Measurements from ENCODE around the gene IL17RA.

IL17RA gene

DNA sequence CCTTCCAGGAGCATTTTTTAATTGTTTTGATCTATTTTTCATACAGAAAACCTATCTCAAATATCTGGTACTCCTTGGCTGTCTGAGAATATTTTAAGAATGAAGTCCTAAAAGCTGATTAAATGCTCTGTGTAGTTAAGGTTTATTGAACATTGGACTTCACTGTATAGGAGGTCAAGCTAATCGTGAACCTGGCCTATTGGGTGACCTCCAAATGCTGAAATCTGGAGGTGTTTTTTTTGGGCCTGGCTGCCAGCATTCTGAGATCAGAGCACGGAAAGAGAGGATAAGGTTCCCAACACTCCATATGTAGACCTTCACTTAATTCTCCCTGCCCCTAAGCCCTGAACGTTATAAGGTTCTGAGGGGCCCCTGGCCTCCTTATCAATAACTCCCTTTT lies 8.3 kb downstream of the IL17RA start:
- Mint-ChIP-seq H3K27ac (peak overlapping the region; percentile 52), H3K36me3 (ENCODE audit: low read depth) (peaks cover 20% of the 10 kb centered on the region), H3K4me3 (no peak overlapping the region), H3K27me3 (no peaks in the 10 kb centered on the region), H3K9me3 (no peaks in the 10 kb centered on the region), H3K4me1 (ENCODE audit: low read depth) (peaks cover 83% of the 10 kb centered on the region)
- no peak for DNase-seq

GRCh38 chr22:17095538-17095937 lies 10.7 kb downstream of the IL17RA start:
- no peak overlapping the region for H3K4me3 Mint-ChIP-seq
- peaks cover 41% of the 10 kb centered on the region for H3K36me3 Mint-ChIP-seq (ENCODE audit: low read depth)
- DNase-seq, result peak; percentile 26
- no peaks in the 10 kb centered on the region for H3K27me3 Mint-ChIP-seq
- H3K27ac Mint-ChIP-seq, result no peak overlapping the region
- H3K9me3 Mint-ChIP-seq, result no peaks in the 10 kb centered on the region
- H3K4me1 Mint-ChIP-seq (ENCODE audit: low read depth), result peaks cover 89% of the 10 kb centered on the region

DNA sequence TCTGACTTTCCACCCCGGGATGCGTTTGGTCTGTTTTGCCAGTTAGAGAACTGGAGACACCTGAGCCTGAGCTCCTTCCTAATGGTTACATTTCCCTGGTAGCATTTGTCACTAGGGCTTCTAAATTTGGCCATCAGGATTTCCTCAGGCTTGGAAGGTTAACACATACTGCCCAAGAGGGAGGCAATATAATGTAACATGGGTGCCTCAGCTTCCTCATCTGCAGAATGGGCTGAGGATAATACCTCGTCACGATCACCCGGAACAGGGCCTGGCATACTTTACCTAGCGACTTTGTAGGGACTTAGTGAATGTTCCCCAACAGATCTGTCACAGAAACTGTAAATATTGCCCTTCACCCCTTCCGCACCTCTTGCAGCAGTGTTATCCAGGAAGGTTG lies 11.3 kb downstream of the IL17RA start:
- Mint-ChIP-seq H3K4me3 (no peak overlapping the region), H3K27me3 (no peaks in the 10 kb centered on the region), H3K4me1 (ENCODE audit: low read depth) (peaks cover 89% of the 10 kb centered on the region), H3K27ac (no peak overlapping the region), H3K9me3 (no peaks in the 10 kb centered on the region), H3K36me3 (ENCODE audit: low read depth) (peaks cover 46% of the 10 kb centered on the region)
- no peak for DNase-seq

DNA sequence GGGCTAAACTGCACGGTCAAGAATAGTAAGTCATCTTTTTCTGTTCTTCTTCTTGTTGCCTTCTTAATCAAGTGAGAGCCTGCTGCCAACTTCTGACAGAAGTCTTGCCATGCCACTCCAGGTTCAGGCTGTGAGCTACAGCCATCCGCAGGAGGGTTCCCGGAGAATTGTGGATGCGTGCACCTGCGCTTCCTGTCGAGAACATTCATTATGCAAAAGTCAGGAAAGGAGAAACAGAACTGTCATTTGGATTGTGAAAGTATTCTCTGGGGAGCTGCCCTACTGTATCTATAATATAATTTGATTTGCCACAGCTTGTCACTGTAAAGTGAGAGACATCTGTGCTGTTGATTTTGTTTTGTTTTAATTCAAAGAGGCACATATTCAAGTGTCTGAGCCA lies 12.3 kb downstream of the IL17RA start:
- Mint-ChIP-seq H3K36me3 (ENCODE audit: low read depth) (peaks cover 56% of the 10 kb centered on the region), H3K9me3 (no peaks in the 10 kb centered on the region), H3K4me1 (ENCODE audit: low read depth) (peaks cover 91% of the 10 kb centered on the region), H3K27me3 (no peaks in the 10 kb centered on the region), H3K4me3 (no peak overlapping the region), H3K27ac (no peak overlapping the region)
- DNase-seq, result peak; percentile 24

GRCh38 chr22:17097701-17098100 lies 12.9 kb downstream of the IL17RA start:
- no peaks in the 10 kb centered on the region for H3K9me3 Mint-ChIP-seq
- peaks cover 61% of the 10 kb centered on the region for H3K36me3 Mint-ChIP-seq (ENCODE audit: low read depth)
- no peak overlapping the region for H3K27ac Mint-ChIP-seq
- H3K4me1 Mint-ChIP-seq (ENCODE audit: low read depth), result peaks cover 89% of the 10 kb centered on the region
- no peak overlapping the region for H3K4me3 Mint-ChIP-seq
- no peaks in the 10 kb centered on the region for H3K27me3 Mint-ChIP-seq
- no peak for DNase-seq

DNA sequence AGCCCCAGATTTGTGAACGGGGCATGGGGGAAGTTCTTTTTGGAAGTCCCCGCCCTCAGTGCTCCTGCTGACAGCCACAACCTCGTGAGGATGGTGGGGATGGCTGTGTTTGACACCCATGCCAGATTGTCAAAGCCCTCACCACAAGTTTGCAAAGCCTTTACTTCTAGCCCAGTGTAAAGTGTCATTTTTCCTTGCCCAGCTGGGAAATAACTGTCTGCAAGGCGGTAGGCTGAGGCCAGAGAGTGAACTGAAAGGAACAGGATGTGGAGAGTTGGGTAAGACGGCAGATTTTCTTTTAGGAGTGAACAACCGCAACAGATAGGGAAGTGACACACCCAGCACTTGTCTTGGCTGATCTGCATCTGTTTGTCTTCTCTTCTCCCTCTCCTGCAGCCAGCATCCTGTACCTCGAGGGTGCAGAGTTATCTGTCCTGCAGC lies 13.6 kb downstream of the IL17RA start:
- Mint-ChIP-seq H3K27ac (peak overlapping the region; percentile 61), H3K4me1 (ENCODE audit: low read depth) (peaks cover 87% of the 10 kb centered on the region), H3K4me3 (no peak overlapping the region), H3K9me3 (no peaks in the 10 kb centered on the region), H3K36me3 (ENCODE audit: low read depth) (peaks cover 68% of the 10 kb centered on the region), H3K27me3 (no peaks in the 10 kb centered on the region)
- DNase-seq, result no peak

GRCh38 chr22:17100621-17101020 lies 15.8 kb downstream of the IL17RA start:
- H3K27ac Mint-ChIP-seq, result peak overlapping the region; percentile 13
- H3K4me3 Mint-ChIP-seq, result no peak overlapping the region
- no peaks in the 10 kb centered on the region for H3K9me3 Mint-ChIP-seq
- peaks cover 80% of the 10 kb centered on the region for H3K4me1 Mint-ChIP-seq (ENCODE audit: low read depth)
- no peak for DNase-seq
- peaks cover 82% of the 10 kb centered on the region for H3K36me3 Mint-ChIP-seq (ENCODE audit: low read depth)
- H3K27me3 Mint-ChIP-seq, result no peaks in the 10 kb centered on the region

DNA sequence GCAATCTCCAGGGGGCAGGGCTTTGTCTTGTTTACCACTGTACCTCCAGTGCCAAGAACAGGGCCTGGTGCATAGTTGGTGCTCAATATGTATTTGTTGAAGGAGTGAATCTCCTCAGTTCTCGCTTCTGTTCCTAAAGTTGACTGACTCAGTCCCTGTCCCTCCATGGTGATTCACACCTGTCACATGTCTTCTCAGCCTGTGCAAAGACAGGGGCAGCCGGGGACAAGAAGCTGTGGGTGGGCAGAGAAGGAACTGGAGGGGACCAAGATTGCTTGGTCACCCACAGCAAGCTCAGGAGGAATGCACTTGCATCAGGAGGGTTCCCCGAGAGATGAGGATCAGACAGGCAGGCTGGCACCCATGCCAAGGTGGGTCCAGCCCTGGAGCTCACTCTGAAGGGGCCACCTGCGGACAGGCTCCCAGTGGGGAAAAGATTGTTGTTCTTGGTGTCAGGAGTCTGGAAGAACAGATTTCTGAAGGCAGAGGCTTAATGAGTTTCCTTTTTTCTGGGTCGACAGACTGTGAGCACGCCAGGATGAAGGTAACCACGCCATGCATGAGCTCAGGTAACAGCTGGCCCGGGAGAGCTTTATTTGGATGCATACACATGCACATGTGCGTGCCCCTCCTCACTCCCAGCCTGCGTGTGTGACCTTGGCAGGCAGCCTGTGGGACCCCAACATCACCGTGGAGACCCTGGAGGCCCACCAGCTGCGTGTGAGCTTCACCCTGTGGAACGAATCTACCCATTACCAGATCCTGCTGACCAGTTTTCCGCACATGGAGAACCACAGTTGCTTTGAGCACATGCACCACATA lies 16.9 kb downstream of the IL17RA start:
- H3K36me3 Mint-ChIP-seq (ENCODE audit: low read depth), result peaks cover 88% of the 10 kb centered on the region
- no peaks in the 10 kb centered on the region for H3K9me3 Mint-ChIP-seq
- peaks cover 83% of the 10 kb centered on the region for H3K4me1 Mint-ChIP-seq (ENCODE audit: low read depth)
- H3K27me3 Mint-ChIP-seq, result no peaks in the 10 kb centered on the region
- H3K27ac Mint-ChIP-seq, result peak overlapping the region; percentile 82
- H3K4me3 Mint-ChIP-seq, result no peak overlapping the region
- DNase-seq, result no peak

GRCh38 chr22:17102297-17102667 lies 17.5 kb downstream of the IL17RA start:
- peak overlapping the region; percentile 82 for H3K27ac Mint-ChIP-seq
- H3K4me1 Mint-ChIP-seq (ENCODE audit: low read depth), result peaks cover 83% of the 10 kb centered on the region
- H3K9me3 Mint-ChIP-seq, result no peaks in the 10 kb centered on the region
- no peak for DNase-seq
- no peaks in the 10 kb centered on the region for H3K27me3 Mint-ChIP-seq
- H3K36me3 Mint-ChIP-seq (ENCODE audit: low read depth), result peaks cover 90% of the 10 kb centered on the region
- H3K4me3 Mint-ChIP-seq, result no peak overlapping the region

DNA sequence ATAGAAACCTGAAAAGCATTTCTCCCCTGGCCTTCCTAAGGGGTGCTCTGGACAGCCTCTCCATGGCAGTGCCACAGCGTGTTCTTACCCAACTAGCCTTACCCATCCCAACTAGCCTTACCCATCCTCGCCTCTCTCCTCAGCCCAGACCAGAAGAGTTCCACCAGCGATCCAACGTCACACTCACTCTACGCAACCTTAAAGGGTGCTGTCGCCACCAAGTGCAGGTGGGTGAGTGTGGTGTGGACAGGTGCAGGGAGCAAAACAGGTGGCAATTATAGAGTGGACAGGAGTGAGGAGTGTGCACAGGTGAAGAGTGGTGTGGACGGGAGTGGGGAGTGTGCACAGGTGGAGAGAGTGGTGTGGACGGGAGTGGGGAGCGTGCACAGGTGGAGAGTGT lies 18.6 kb downstream of the IL17RA start:
- Mint-ChIP-seq H3K36me3 (ENCODE audit: low read depth) (peaks cover 90% of the 10 kb centered on the region), H3K27me3 (no peaks in the 10 kb centered on the region), H3K4me1 (ENCODE audit: low read depth) (peaks cover 78% of the 10 kb centered on the region)

GRCh38 chr22:17104336-17104935 lies 19.6 kb downstream of the IL17RA start:
- no peak overlapping the region for H3K27ac Mint-ChIP-seq
- DNase-seq, result no peak
- peaks cover 84% of the 10 kb centered on the region for H3K36me3 Mint-ChIP-seq (ENCODE audit: low read depth)
- no peaks in the 10 kb centered on the region for H3K27me3 Mint-ChIP-seq
- H3K4me3 Mint-ChIP-seq, result no peak overlapping the region
- H3K9me3 Mint-ChIP-seq, result no peaks in the 10 kb centered on the region
- peaks cover 67% of the 10 kb centered on the region for H3K4me1 Mint-ChIP-seq (ENCODE audit: low read depth)

More for the DNA sequence above, 18.6 kb downstream of the IL17RA start:
- H3K27ac Mint-ChIP-seq, result no peak overlapping the region
- DNase-seq, result no peak
- H3K4me3 Mint-ChIP-seq, result no peak overlapping the region
- no peaks in the 10 kb centered on the region for H3K9me3 Mint-ChIP-seq

DNA sequence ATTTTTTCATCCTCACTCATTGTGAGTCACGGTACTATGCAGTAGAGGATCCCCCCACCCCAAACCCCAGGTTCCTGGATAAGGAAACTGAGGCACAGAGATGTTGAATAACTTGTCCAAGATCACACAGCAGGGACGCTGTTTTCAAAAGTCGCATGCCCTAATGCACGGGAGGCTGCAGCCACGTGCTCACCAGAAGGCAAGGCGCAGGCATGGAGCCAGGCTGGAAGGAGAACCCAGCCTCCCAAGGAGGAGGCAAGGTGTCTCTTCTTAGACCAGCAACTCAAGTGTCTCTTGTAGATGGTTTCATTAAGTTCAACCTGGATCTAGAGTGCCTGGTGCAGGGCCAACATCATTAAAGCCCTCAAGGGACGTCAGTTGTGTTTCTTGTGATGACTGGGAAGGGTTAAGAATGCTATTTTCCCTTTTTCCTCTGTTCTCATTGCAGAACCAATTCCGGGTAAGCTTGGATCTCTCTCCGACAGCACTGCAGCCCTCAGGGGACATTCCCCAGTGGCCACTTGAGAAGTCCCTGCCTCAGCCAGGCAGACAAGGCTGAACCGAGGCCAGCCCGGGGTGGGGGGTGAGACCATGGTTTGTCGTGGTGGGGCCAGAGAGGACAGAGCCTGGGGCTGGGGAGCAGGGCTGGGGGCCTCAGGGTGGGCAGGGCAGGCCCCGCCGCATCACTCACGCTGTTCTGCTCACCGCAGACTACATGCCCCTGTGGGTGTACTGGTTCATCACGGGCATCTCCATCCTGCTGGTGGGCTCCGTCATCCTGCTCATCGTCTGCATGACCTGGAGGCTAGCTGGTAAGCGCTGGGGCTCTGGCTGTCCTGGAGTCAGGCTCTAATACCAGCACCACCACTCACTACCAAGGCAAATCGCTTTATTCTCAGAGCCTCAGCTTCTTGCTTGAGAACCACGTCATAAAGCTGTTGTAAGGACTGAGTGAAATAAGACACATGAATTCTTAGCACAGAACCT lies 20.6 kb downstream of the IL17RA start:
- no peak for DNase-seq
- Mint-ChIP-seq H3K9me3 (no peaks in the 10 kb centered on the region), H3K4me1 (ENCODE audit: low read depth) (peaks cover 58% of the 10 kb centered on the region), H3K27ac (no peak overlapping the region), H3K4me3 (no peak overlapping the region), H3K36me3 (ENCODE audit: low read depth) (peaks cover 84% of the 10 kb centered on the region), H3K27me3 (no peaks in the 10 kb centered on the region)

DNA sequence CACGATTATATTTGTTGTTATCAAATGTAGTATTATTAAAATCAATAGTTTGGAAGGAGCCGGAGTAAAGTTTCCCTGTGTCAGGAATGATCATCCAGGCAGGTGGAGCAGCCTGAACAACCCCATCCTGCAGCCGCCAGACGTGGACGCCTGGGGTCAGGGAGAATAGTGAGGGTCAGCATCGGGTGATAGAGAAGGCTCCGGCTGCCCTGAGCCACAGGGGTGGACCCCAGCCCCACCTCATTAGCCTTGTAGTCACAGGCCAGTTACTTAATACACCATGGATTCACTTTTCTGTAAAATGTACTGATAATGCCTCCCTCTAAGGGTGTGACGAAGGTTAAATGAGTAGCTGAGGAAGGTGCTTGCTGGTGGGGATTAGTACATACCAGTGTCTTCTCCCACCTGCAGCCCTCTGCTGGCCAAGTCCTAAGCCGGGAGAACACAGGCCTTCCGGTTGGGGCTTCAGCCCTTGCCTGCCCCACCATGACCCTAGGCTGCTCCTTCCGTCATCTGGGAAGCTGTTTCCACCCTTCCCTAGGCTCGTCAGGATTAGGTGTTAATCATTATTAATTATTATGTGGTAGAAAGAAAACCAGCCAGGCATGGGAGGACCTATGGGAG lies 21.5 kb downstream of the IL17RA start:
- no peaks in the 10 kb centered on the region for H3K9me3 Mint-ChIP-seq
- H3K36me3 Mint-ChIP-seq (ENCODE audit: low read depth), result peaks cover 84% of the 10 kb centered on the region

More for the DNA sequence above, 21.5 kb downstream of the IL17RA start:
- Mint-ChIP-seq H3K4me3 (peak overlapping the region; percentile 24), H3K27ac (peak overlapping the region; percentile 85), H3K27me3 (no peaks in the 10 kb centered on the region), H3K4me1 (ENCODE audit: low read depth) (peaks cover 50% of the 10 kb centered on the region)
- DNase-seq, result no peak

All from activated T-cell treated with anti-CD3 and anti-CD28 coated beads, Interleukin-2, amount 50 U/mL, for 24 hours (primary cell).